ENCODE data around the gene RGSL1. TPM values are rescaled to one million over a fixed set of nuclear protein-coding genes. Genes with fewer than 3 reads are reported as not detected.

The RGSL1 gene
- total and polyA plus RNA-seq, 9 of the 15 experiments (the other 6 are each of a cell fraction or from before 2014, with no cell fraction given): 0.03 TPM; not detected in 8

DNA sequence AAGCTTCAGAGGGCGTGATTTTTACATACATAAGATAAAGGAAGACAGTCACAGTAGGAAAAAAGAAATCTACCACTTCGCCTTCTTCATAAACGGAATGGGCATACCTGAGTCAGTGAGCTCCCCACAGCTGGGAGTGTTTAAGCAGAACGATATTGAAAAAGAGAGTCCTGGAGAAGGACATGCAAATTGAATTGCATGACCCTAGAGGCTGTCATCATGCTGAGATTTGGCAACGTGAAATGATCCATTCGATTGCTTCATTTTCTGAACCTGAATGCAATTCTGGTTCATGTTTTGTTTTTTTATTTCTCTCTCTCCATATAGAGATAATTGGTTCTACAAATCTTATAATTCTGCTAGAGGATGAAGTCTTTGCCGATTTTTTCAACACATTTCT, 3.7 kb downstream of the RGSL1 start (continued):
- TF ChIP-seq, protein P1, sequence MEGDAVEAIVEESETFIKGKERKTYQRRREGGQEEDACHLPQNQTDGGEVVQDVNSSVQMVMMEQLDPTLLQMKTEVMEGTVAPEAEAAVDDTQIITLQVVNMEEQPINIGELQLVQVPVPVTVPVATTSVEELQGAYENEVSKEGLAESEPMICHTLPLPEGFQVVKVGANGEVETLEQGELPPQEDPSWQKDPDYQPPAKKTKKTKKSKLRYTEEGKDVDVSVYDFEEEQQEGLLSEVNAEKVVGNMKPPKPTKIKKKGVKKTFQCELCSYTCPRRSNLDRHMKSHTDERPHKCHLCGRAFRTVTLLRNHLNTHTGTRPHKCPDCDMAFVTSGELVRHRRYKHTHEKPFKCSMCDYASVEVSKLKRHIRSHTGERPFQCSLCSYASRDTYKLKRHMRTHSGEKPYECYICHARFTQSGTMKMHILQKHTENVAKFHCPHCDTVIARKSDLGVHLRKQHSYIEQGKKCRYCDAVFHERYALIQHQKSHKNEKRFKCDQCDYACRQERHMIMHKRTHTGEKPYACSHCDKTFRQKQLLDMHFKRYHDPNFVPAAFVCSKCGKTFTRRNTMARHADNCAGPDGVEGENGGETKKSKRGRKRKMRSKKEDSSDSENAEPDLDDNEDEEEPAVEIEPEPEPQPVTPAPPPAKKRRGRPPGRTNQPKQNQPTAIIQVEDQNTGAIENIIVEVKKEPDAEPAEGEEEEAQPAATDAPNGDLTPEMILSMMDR (IDR thresholded peaks at IDR 0.05 in 2 of 3, conservative IDR thresholded peaks at IDR 0.05 in 1 of 3; ENCODE audit: insufficient read depth in 2 of 3, low read depth in 1 of 3, low read length in 3 of 3): no peak
- TF ChIP-seq, protein P2, sequence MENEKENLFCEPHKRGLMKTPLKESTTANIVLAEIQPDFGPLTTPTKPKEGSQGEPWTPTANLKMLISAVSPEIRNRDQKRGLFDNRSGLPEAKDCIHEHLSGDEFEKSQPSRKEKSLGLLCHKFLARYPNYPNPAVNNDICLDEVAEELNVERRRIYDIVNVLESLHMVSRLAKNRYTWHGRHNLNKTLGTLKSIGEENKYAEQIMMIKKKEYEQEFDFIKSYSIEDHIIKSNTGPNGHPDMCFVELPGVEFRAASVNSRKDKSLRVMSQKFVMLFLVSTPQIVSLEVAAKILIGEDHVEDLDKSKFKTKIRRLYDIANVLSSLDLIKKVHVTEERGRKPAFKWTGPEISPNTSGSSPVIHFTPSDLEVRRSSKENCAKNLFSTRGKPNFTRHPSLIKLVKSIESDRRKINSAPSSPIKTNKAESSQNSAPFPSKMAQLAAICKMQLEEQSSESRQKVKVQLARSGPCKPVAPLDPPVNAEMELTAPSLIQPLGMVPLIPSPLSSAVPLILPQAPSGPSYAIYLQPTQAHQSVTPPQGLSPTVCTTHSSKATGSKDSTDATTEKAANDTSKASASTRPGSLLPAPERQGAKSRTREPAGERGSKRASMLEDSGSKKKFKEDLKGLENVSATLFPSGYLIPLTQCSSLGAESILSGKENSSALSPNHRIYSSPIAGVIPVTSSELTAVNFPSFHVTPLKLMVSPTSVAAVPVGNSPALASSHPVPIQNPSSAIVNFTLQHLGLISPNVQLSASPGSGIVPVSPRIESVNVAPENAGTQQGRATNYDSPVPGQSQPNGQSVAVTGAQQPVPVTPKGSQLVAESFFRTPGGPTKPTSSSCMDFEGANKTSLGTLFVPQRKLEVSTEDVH (IDR thresholded peaks at IDR 0.05; ENCODE audit: low read depth, partially characterized antibody): no peak
- TF ChIP-seq, protein P3, sequence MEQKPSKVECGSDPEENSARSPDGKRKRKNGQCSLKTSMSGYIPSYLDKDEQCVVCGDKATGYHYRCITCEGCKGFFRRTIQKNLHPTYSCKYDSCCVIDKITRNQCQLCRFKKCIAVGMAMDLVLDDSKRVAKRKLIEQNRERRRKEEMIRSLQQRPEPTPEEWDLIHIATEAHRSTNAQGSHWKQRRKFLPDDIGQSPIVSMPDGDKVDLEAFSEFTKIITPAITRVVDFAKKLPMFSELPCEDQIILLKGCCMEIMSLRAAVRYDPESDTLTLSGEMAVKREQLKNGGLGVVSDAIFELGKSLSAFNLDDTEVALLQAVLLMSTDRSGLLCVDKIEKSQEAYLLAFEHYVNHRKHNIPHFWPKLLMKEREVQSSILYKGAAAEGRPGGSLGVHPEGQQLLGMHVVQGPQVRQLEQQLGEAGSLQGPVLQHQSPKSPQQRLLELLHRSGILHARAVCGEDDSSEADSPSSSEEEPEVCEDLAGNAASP (IDR thresholded peaks at IDR 0.05): no peak
- TF ChIP-seq, protein P4, sequence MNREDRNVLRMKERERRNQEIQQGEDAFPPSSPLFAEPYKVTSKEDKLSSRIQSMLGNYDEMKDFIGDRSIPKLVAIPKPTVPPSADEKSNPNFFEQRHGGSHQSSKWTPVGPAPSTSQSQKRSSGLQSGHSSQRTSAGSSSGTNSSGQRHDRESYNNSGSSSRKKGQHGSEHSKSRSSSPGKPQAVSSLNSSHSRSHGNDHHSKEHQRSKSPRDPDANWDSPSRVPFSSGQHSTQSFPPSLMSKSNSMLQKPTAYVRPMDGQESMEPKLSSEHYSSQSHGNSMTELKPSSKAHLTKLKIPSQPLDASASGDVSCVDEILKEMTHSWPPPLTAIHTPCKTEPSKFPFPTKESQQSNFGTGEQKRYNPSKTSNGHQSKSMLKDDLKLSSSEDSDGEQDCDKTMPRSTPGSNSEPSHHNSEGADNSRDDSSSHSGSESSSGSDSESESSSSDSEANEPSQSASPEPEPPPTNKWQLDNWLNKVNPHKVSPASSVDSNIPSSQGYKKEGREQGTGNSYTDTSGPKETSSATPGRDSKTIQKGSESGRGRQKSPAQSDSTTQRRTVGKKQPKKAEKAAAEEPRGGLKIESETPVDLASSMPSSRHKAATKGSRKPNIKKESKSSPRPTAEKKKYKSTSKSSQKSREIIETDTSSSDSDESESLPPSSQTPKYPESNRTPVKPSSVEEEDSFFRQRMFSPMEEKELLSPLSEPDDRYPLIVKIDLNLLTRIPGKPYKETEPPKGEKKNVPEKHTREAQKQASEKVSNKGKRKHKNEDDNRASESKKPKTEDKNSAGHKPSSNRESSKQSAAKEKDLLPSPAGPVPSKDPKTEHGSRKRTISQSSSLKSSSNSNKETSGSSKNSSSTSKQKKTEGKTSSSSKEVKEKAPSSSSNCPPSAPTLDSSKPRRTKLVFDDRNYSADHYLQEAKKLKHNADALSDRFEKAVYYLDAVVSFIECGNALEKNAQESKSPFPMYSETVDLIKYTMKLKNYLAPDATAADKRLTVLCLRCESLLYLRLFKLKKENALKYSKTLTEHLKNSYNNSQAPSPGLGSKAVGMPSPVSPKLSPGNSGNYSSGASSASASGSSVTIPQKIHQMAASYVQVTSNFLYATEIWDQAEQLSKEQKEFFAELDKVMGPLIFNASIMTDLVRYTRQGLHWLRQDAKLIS (CRISPR knock-in tag; IDR thresholded peaks at IDR 0.05): no peak
